NCI-H2171 treated with DMSO at 0.1 percent for 48 hours (cell line): Measurements from ENCODE around the gene CYCS.
A peak's percentile ranks its signal among the peaks of the same experiment; 100 is the strongest.
"Not testable (repeated sequence)": the region's sequence is repeated elsewhere in the genome, so short reads cannot be mapped to it uniquely, and the experiment has no call there.

Experiments
- DNase-seq: peaks from one replicate; lab custom pipeline; 2025; lab: John Stamatoyannopoulos, UW

CYCS gene

DNA sequence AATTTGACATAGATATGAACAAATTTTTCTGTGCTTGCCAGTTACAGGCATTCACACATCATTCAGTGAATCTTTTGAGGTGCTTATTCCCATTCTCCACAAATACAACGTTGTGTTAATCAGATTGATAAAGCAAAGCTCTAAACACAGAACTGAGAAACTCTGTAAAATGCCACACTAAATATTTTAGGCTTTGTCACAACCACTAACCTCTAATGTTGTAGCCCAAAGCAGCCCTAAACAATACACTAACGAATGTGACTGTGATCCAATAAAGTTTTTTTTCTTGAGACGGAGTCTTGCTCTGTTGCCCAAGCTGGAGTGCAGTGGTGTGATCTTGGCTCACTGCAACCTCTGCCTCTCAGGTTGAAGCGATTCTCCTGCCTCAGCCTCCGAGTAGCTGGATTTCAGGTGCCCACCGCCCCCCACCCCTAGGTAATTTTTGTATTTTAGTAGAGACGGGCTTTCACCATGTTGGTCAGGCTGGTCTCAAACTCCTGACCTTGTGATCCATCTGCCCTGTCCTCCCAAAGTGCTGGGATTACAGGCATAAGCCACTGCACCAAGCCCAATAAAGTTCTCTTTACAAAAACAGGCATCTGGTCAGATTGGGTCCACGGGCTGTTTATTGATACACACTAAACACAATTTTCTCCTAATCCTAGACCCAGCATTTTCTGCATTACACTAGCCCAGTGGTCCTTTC, 6.9 kb downstream of the CYCS start:
- no peak for DNase-seq

GRCh38 chr7:25117226-25118047, 7.6 kb downstream of the CYCS start:
- DNase-seq = no peak

- no peak for DNase-seq
Measured at GRCh38 chr7:25116621-25117020, 8.4 kb downstream of the CYCS start.

DNA sequence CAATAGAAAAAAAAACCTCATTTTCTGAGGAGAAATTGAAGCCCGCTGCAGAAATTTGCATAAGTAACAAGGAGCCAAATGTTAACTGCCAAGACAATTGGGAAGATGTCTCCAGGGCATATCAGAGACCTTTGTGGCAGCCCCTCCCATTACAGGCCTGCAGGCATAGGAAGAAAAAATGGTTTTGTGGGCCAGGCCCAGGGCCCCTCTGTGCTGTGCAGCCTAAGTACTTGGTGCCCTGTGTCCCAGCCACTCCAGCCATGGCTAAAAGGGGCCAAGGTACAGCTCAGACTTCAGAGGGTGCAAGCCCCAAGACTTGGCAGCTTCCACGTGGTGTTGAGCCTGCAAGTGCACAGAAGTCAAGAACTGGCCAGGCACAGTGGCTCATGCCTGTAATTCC, 14.5 kb downstream of the CYCS start:
- not testable (repeated sequence) for DNase-seq

GRCh38 chr7:25109276-25109675, 15.8 kb downstream of the CYCS start:
- DNase-seq = no peak

DNA sequence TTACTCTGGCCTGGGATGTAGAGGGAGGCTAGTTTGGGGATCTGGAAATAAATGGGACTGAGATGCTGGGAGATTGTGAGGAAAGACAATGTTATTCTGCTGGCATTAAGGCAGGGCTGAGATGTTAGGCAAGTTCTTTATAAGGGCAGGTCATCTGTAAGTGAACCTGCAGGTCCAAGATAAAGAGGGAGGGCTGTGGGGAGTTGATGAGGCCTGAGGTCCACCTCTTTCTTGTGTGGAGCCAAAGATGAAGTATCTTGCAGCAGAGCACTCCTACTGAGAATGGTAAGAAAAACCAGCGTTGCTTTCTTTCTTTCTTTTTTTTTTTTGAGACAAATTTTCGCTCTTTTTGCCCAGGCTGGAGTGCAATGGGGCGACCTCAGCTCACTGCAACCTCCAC, 19.1 kb downstream of the CYCS start:
- no peak for DNase-seq

DNA sequence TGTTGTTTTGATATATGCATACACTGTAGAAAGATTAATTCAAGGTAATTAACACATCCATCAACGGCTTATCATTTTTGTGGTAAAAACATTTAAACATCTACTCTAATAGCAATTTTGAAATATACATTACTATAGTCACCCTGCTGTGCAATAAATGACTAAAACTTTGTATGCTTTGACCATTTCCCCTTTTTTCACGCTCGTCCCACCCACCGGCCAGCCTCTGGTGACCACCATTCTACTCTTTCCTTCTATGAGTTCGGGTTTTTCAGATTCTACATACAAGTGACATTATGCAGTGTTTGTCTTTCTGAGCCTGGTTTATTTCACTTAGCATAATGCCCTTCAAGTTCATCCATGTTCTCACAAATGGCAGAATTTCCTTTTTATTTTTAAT, 21.3 kb downstream of the CYCS start:
- DNase-seq = no peak

DNA sequence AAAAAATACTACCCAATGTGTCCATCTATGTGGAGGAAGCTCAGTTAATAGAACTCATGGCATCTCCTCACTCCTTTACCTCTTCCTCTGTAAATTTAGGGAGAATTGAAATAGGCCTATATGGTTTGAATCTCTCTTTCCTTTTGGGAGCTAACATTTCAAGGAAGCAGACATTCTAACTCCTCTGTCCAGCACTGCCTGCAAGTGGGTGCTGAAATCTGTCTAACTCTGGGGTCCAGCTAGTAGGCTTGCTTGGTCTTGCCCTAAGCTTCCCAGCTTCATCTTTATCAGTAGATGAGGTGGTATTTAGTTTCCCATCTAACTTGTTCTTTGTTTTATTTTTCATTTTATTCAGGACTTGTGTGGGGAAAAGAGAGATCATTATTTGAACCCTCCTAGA, 23.2 kb downstream of the CYCS start:
- no peak for DNase-seq

- peak; percentile 84 for DNase-seq
Measured at GRCh38 chr7:25098096-25099046, 26.7 kb downstream of the CYCS start.

DNA sequence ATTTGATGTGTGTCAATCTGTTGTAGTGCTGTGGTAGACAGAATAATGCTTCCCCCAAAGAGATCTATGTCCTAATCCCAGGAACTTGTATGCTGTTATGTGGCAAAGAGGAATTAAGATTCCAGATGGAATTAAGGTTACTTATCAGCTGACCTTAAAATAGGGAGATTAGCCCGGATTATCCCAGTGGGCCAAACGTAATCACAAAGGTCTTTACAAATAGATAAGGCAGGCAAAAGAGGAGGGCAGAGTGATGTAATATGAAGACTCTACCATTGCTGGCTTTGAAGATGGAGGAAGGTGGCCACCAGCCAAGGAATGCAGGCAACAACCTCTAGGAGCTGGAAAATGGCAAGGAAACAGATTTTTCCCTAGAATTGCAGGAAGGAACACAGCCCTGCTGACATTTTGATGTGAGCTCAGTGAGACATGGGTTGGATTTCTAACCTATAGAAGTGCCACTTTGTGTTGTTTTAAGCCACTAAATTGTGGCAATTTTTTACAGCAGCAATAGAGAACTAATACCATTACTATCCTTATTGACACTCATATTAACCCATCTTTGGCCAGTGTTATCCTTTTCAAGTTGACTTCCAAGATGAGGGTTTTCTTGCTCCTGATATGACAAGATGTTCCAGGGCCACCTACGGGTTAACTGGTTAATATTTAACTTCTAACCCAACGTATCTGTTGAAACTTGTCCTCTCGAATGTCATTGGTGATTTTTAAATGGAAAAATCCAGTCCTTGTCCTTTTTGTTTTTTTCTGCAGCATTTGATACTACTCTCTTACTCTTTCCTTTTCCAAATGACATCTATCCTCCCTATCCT, 29.3 kb downstream of the CYCS start:
- DNase-seq = no peak

DNA sequence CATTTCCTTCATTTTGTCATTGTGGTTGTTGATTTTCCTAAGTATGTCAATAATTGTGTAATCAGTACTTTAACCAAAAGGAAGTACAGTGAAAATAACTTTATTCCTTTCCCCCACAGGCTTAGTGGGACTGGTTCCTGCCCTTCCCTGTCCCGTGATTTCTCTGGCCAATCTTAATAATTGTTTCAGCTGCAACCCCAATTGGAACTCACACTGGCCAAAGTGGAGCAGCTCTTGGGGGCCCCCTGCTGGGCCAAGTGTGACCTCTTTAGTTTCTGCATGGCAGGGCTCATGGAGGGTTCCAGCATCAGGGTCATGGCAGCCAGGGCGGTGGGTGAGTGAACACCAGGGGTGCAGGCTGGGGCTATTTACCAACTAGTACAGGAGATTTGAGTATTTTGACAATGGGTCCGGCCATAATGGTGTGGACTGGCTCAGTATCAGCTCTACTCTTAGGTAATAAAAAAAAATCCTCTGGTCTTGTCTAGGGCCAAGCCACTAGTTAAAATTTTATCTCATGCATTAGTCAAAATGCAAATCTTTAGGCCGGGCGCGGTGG, 31.7 kb downstream of the CYCS start:
- peak; percentile 37 for DNase-seq

GRCh38 chr7:25091779-25092178, 33.3 kb downstream of the CYCS start:
- peak; percentile 68 for DNase-seq

GRCh38 chr7:25091176-25091575, 33.9 kb downstream of the CYCS start:
- DNase-seq = no peak

- DNase-seq = no peak
Measured at GRCh38 chr7:25090374-25090773, 34.7 kb downstream of the CYCS start.

DNA sequence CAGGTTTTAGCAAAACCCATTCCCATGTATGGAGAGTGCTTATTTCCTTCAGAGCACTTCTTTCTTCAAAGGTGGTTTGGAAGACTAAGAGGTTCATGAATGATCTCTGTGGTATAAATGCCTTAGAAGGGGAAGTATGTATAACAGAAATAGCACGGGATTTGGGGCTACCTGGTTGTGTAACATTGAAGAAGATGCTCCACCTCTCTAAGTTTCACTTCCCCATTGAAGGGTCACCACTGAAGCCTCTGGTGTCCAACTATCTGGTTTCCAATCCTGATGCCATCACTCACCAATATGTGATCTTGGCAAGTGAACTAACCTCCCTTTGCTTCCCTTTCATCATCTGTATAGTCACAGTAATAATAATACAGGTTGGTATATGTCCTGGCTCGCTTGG, 37.2 kb downstream of the CYCS start:
- no peak for DNase-seq

DNA sequence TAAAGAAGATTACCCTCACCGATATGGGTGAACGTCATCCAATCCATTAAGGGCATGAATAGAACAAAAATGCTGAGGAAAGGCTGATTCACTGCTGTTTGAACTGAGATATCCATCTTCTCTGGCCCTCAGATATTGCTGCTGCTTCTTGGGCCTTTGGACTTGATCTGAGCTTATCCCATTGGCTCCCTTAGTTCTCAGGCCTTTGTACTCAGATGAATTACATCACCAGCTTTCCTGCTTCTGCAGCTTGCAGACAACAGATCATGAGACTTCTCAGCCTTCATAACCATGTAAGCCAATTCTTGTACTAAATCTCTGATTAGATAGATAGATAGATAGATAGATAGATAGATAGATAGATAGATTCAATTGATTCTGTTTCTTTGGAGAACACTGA, 40.2 kb downstream of the CYCS start:
- no peak for DNase-seq

- no peak for DNase-seq
Measured at GRCh38 chr7:25083201-25083600, 41.9 kb downstream of the CYCS start.

DNA sequence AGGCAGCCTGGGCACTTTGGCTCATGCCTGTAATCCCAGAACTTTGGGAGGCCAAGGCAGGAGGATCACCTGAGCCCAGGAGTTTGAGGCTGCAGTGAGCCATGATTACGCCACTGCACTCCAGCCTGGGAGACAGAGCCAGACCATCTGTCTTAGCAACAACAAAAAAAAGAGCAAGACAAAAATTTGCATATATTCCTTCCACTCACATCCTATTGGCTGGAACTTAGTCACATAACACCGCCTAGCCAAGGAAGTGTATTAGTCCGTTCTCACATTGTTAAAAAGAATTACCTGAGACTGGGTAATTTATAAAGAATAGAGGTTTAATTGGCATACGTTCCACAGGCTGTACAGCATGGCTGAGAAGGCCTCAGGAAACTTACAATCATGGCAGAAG, 43.0 kb downstream of the CYCS start:
- DNase-seq = peak; percentile 70

GRCh38 chr7:25077096-25077495, 48.0 kb downstream of the CYCS start:
- no peak for DNase-seq

- DNase-seq = no peak
Measured at GRCh38 chr7:25075459-25075858, 49.6 kb downstream of the CYCS start.

DNA sequence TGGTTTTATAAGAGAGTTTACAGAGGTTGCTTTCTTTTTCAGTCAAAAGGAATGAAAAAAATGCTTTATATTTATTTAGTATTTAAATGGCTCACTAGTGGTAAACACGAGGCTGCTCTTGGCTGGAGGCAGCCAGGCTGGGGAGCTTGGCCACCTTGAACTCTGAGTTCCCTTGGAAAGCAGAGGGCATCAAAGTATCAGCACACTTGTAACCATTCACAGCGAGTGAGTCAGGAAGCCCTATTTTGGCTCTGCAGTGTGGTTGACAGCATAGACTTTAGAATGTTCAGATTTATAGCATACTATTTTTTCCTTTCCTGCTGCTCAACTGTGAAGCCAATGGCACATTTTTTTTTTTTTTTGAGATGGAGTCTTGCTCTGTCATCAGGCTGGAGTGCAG, 51.6 kb downstream of the CYCS start:
- DNase-seq = no peak
